Activated CD4-positive, CD25-positive, alpha-beta regulatory T cell treated with anti-CD3 and anti-CD28 coated beads, Interleukin-2, amount 50 U/mL, for 16 hours (primary cell): ENCODE measurements around the gene MCF2L2.
A peak's percentile ranks its signal among the peaks of the same experiment; 100 is the strongest.
"Not testable (repeated sequence)": the region's sequence is repeated elsewhere in the genome, so short reads cannot be mapped to it uniquely, and the experiment has no call there.

Experiments
- DNase-seq: peaks from one replicate; pipeline ENCODE4 v3.0.0-alpha.2; 2020; ENCODE audit warnings: low read depth, low spot score

Gene MCF2L2

GRCh38 chr3:183233966-183234365, 194.5 kb downstream of the MCF2L2 start:
- DNase-seq, result no peak

GRCh38 chr3:183230826-183231225, 197.6 kb downstream of the MCF2L2 start:
- no peak for DNase-seq

- not testable (repeated sequence) for DNase-seq
These were observed 198.2 kb downstream of the MCF2L2 start for GRCh38 chr3:183230251-183230650.

- DNase-seq, result no peak
These were observed 199.2 kb downstream of the MCF2L2 start for GRCh38 chr3:183229178-183229577.

GRCh38 chr3:183227586-183227985, 200.8 kb downstream of the MCF2L2 start:
- DNase-seq, result no peak

GRCh38 chr3:183226333-183226890, 202.0 kb downstream of the MCF2L2 start:
- no peak for DNase-seq

GRCh38 chr3:183224180-183224970, 204.0 kb downstream of the MCF2L2 start:
- DNase-seq, result peak; percentile 10

- no peak for DNase-seq
These were observed 205.7 kb downstream of the MCF2L2 start for GRCh38 chr3:183222631-183223235.

GRCh38 chr3:183220828-183221227, 207.6 kb downstream of the MCF2L2 start:
- DNase-seq, result no peak

GRCh38 chr3:183218826-183219225, 209.6 kb downstream of the MCF2L2 start:
- DNase-seq, result no peak

- no peak for DNase-seq
These were observed 210.7 kb downstream of the MCF2L2 start for GRCh38 chr3:183217548-183218332.

- no peak for DNase-seq
These were observed 212.7 kb downstream of the MCF2L2 start for GRCh38 chr3:183215591-183216202.

GRCh38 chr3:183214277-183214612, 214.2 kb downstream of the MCF2L2 start:
- DNase-seq, result no peak

GRCh38 chr3:183213415-183214276, 214.8 kb downstream of the MCF2L2 start:
- no peak for DNase-seq

GRCh38 chr3:183212565-183212964, 215.9 kb downstream of the MCF2L2 start:
- no peak for DNase-seq

GRCh38 chr3:183212096-183212495, 216.3 kb downstream of the MCF2L2 start:
- no peak for DNase-seq

GRCh38 chr3:183211352-183211751, 217.1 kb downstream of the MCF2L2 start:
- DNase-seq, result no peak

GRCh38 chr3:183210862-183211341, 217.5 kb downstream of the MCF2L2 start:
- no peak for DNase-seq

GRCh38 chr3:183210341-183210740, 218.1 kb downstream of the MCF2L2 start:
- DNase-seq, result no peak

- DNase-seq, result no peak
These were observed 219.6 kb downstream of the MCF2L2 start for GRCh38 chr3:183208800-183209199.

- DNase-seq, result no peak
These were observed 220.2 kb downstream of the MCF2L2 start for GRCh38 chr3:183208260-183208659.
